ENCODE results near the gene ACTR3C. TPM values are rescaled to one million over a fixed set of nuclear protein-coding genes. Genes with fewer than 3 reads are reported as not detected.
A peak's percentile ranks its signal among the peaks of the same experiment; 100 is the strongest.

Gene ACTR3C
- total and polyA plus RNA-seq, 10 of the 15 experiments (the other 5 are each of a cell fraction or from before 2014, with no cell fraction given) = 2.0 to 10.2 (median 6.3) TPM

GRCh38 chr7:150323682-150324372, 482 bp upstream of the ACTR3C start (continued):
- no peak for TF ChIP-seq ZNF592 (IDR thresholded peaks at IDR 0.05)
- TF ChIP-seq RELB (IDR thresholded peaks at IDR 0.05; ENCODE audit: low read depth) = no peak
- no peak for TF ChIP-seq BCLAF1 (IDR thresholded peaks at IDR 0.05)
- TF ChIP-seq POLR2AphosphoS2 (IDR thresholded peaks at IDR 0.05; ENCODE audit: low read depth, low read length) = no peak
- TF ChIP-seq SMC3 (IDR thresholded peaks at IDR 0.05; ENCODE audit: borderline replicate concordance, low read length) = no peak
- no peak for TF ChIP-seq SPI1 (IDR thresholded peaks at IDR 0.05; ENCODE audit: borderline replicate concordance, insufficient read depth, low read depth, low read length)
- no peak for TF ChIP-seq EGR1 (IDR thresholded peaks at IDR 0.05; ENCODE audit: borderline replicate concordance in 1 of 2, low read depth in 2 of 2, low read length in 2 of 2)
- TF ChIP-seq SMAD1 (IDR thresholded peaks at IDR 0.05; ENCODE audit: low read depth, partially characterized antibody) = no peak
- peak; percentile 41; the same call in 1 of the 2 replicates for TF ChIP-seq POLR2AphosphoS5 (IDR thresholded peaks at IDR 0.05; ENCODE audit: low read length)
- TF ChIP-seq ELK1 (IDR thresholded peaks at IDR 0.05; ENCODE audit: low read depth, low read length) = no peak
- TF ChIP-seq NFYB (IDR thresholded peaks at IDR 0.05; ENCODE audit: insufficient read depth, low read depth, low read length) = no peak
